ENCODE measurements around the gene CASZ1. TPM values are rescaled to one million over a fixed set of nuclear protein-coding genes. Genes with fewer than 3 reads are reported as not detected.
A peak's percentile ranks its signal among the peaks of the same experiment; 100 is the strongest.

Gene CASZ1
- total RNA-seq, 2 donors from 2014 or later: 13.5 to 17.8 TPM

DNA sequence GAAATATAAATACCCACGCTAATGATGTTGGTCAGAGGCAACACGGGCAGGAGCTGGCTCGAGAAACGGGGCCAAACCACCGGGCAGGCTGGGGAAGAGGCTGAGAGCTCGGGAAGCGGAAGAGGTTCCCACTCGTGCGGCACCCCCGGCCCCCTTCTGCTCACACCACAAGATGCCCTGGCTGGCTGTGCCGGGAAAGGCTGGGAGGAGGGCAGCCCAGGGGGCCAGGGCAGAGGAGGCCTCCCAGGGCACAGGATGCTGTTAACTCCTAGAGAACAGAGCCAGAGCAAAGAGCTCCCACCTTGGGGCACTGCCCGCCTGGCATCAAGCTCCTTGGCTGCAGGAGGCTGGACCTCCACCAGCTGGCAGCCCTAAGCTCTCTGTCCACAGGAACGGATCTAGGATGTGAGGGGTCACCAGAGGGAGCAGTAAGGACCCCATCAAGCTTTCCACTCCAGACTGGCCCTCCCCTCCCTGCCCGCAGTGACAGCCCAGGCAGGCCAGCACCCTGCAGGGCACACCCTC lies 44.8 kb downstream of the CASZ1 start:
- Mint-ChIP-seq H3K27me3 (peaks cover 5 to 7% of the 10 kb centered on the region in 2 donors), H3K9me3 (no peaks in the 10 kb centered on the region), H3K27ac (no peak overlapping the region), H3K4me3 (no peak overlapping the region), H3K36me3 (no peaks in the 10 kb centered on the region), H3K4me1 (ENCODE audit: low read depth in 2 of 2) (no peaks in the 10 kb centered on the region)
- ATAC-seq (no peak), DNase-seq (ENCODE audit: low spot score) (no peak)

DNA sequence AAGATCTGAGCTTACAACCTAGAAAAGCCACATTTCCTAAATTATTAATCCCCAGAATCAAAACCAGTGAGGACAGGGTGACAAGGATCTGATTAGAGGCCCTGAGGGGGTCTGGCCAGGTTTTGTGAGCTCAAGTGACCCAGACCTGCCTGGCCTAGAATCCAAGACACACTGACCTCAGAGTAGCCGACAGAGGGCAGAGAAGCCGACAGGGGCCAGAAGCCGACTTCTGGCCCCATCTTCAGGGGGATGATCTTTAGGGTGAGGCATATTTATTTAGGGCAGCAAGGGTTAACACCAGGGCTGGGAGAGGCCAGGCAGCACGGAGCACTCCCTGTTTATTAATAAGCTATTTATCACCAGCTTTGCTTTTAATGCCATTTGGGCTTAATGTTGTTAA lies 45.3 kb downstream of the CASZ1 start:
- H3K4me1 Mint-ChIP-seq (ENCODE audit: low read depth in 2 of 2): no peaks in the 10 kb centered on the region
- no peaks in the 10 kb centered on the region for H3K9me3 Mint-ChIP-seq
- DNase-seq (ENCODE audit: low spot score): no peak
- H3K4me3 Mint-ChIP-seq: no peak overlapping the region
- peaks cover 5 to 7% of the 10 kb centered on the region in 2 donors for H3K27me3 Mint-ChIP-seq
- H3K27ac Mint-ChIP-seq: no peak overlapping the region
- ATAC-seq: no peak
- no peaks in the 10 kb centered on the region for H3K36me3 Mint-ChIP-seq

DNA sequence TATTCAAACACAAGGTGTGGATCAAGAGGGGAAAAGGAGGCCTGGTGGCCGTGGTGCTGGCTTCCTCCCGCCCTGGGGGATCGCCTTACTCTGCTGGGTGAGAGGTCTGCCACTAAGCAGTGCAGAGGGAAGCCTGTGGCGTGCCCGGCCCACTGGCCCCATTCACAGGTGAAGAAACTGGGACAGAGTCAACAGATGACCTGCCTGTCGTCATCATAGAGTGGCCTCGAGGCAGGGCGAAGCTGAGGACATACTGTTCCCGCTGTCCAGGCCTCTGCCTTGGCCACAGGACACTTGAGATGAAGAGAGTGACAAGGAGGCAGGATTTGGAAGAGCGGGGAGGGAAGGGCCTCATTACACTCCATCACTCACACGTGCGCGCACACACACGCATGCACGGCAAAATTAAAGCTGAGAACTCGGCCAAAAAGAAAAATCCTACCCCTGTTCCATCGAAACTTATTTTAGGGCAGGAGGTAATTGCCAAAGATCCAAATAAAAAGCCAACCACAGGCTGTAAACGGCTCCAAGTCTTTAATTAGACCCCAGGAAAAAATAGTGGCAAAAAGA lies 50.5 kb downstream of the CASZ1 start:
- DNase-seq (ENCODE audit: low spot score): no peak
- ATAC-seq: no peak
- no peak overlapping the region for H3K4me3 Mint-ChIP-seq
- H3K27me3 Mint-ChIP-seq: no peaks in the 10 kb centered on the region
- no peaks in the 10 kb centered on the region for H3K36me3 Mint-ChIP-seq
- H3K4me1 Mint-ChIP-seq (ENCODE audit: low read depth in 2 of 2): no peaks in the 10 kb centered on the region
- H3K9me3 Mint-ChIP-seq: no peaks in the 10 kb centered on the region
- H3K27ac Mint-ChIP-seq: peak overlapping the region in 1 of 2 donors; percentile 32

DNA sequence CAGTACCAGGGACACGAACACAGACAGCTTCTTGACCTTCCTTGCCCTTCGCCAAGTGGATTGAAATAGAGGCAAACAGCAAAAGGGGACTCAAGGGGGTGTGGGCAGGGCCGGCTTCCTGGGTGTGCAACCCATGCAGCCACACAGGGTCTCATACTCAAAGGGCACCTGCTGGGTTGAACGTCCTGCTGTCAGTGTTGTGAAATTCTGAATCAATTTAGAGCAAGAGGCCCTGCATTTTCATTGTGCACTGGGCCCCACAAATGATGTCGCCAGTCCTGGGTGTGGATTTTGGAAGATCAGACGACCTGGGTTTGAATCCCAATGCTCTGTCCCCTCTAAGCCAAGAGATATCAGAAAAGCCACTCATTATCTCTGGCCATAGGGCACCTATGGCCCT lies 51.1 kb downstream of the CASZ1 start:
- Mint-ChIP-seq H3K4me3 (no peak overlapping the region), H3K27me3 (no peaks in the 10 kb centered on the region), H3K4me1 (ENCODE audit: low read depth in 2 of 2) (no peaks in the 10 kb centered on the region), H3K9me3 (no peaks in the 10 kb centered on the region), H3K27ac (peak overlapping the region in 1 of 2 donors; percentile 32), H3K36me3 (no peaks in the 10 kb centered on the region)
- DNase-seq (ENCODE audit: low spot score) (no peak), ATAC-seq (no peak)

DNA sequence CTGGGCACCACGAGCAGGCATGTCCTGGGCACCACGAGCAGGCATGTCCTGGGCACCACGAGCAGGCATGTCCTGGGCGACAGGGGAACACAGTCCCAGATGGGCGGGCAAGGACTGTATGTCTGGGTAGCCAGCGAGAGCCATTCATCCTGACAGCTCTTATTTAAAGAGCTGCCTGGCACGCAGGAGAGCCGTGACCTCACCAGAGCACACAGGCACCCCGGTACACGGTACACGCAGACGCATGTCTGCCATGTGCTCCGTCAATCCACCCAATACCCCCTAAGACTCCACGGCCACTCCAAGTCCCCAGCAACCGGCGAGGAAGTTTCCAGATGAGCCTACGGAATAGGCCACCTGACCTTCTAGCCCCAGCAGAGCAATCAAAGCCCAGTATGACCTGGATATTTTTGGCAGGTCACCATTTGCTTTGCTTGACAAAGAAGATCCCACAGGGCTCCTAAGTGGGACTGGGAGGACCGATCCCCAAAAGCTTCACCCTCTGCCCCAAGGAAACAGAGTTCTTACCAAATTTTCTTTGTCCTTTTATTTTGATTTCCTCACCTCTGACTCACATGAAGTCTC lies 51.7 kb downstream of the CASZ1 start:
- H3K9me3 Mint-ChIP-seq: no peaks in the 10 kb centered on the region

DNA sequence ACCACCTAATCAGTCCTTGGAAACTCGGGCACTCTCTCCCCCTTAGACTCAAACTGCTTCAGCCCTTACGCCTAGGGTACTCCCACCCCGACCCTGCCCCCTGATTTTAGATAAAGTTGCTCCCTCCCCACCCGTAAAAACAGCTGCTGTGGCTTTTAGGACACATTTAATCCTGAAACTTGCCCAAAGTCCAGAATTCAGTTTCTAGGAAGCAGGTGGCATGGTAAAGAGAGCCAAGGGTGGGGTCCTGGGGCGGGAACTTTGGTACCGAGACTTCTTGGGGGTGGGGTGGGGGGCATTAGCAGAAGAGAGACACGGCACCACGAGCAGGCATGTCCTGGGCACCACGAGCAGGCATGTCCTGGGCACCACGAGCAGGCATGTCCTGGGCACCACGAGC lies 52.4 kb downstream of the CASZ1 start:
- ATAC-seq: no peak
- Mint-ChIP-seq H3K27me3 (no peaks in the 10 kb centered on the region), H3K9me3 (no peaks in the 10 kb centered on the region), H3K4me1 (ENCODE audit: low read depth in 2 of 2) (no peaks in the 10 kb centered on the region), H3K36me3 (no peaks in the 10 kb centered on the region), H3K27ac (no peak overlapping the region), H3K4me3 (no peak overlapping the region)
- no peak for DNase-seq (ENCODE audit: low spot score)

More for the DNA sequence above, 51.7 kb downstream of the CASZ1 start:
- H3K4me3 Mint-ChIP-seq: no peak overlapping the region
- H3K36me3 Mint-ChIP-seq: no peaks in the 10 kb centered on the region
- no peak overlapping the region for H3K27ac Mint-ChIP-seq
- DNase-seq (ENCODE audit: low spot score): no peak
- H3K27me3 Mint-ChIP-seq: no peaks in the 10 kb centered on the region
- no peak for ATAC-seq
- no peaks in the 10 kb centered on the region for H3K4me1 Mint-ChIP-seq (ENCODE audit: low read depth in 2 of 2)

DNA sequence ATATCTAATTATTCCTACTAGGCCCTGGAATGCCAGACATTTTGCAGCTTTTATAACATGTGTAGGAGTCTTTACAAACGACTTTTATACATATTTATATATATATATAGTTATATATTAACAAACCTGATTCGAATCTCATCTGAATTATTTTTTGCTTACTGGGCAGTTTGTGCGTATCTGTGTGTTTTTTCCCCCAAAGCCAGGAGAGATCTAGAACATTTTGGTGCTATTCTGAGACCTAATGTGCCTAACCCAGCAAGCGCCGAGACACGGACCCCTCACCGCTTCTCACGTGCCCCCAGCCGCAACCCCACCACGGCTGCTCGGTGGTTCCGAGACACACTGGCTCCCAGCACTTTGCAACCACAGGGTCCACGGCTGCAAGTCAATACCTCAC lies 54.8 kb downstream of the CASZ1 start:
- H3K27me3 Mint-ChIP-seq: no peaks in the 10 kb centered on the region
- no peak overlapping the region for H3K4me3 Mint-ChIP-seq
- DNase-seq (ENCODE audit: low spot score) (no peak), ATAC-seq (no peak)
- H3K4me1 Mint-ChIP-seq (ENCODE audit: low read depth in 2 of 2): no peaks in the 10 kb centered on the region
- H3K36me3 Mint-ChIP-seq: no peaks in the 10 kb centered on the region
- H3K9me3 Mint-ChIP-seq: no peaks in the 10 kb centered on the region
- no peak overlapping the region for H3K27ac Mint-ChIP-seq

DNA sequence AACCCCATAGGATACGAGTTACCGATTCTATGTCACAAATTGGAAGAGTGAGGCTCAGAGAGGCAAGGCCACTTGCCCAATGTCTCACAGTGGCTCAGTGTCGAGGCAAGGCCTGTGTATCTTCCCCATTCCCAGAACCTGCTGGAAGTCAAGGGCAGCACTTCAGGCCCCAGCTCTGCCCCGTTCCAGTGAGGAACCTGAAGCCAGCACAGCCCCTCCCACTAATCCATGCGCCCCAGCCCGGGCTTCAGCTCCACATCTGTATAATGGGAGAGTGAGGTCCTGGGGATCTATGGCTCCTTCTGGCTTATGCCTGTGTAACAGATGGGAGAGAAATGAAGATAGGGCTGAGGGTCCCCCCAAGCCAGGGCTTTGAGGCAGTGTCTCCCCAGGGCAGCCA lies 56.3 kb downstream of the CASZ1 start:
- Mint-ChIP-seq H3K27ac (no peak overlapping the region), H3K27me3 (no peaks in the 10 kb centered on the region), H3K4me3 (no peak overlapping the region), H3K36me3 (no peaks in the 10 kb centered on the region), H3K4me1 (ENCODE audit: low read depth in 2 of 2) (no peaks in the 10 kb centered on the region), H3K9me3 (no peaks in the 10 kb centered on the region)
- no peak for DNase-seq (ENCODE audit: low spot score)
- no peak for ATAC-seq

DNA sequence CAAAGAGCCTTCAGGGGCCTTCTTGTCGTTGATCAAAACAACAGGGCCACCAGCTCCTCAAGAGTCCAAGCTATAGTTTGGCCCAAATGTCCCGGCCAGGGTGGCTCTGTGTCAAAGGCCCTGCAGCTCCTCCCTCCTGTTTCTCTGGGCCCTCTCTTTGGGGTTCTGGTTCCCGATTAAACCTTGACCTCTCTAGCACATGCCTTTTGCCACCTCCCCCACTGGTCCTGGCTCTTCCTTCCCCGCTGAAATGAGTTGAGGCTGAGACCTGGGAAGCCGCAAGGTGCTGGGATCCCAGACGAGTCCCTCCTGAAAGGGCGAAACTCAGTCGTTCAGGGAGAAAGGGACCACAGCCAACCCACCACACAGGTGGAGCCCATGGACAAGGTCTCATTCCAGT lies 56.9 kb downstream of the CASZ1 start:
- H3K27ac Mint-ChIP-seq: no peak overlapping the region
- no peaks in the 10 kb centered on the region for H3K36me3 Mint-ChIP-seq
- ATAC-seq: no peak

DNA sequence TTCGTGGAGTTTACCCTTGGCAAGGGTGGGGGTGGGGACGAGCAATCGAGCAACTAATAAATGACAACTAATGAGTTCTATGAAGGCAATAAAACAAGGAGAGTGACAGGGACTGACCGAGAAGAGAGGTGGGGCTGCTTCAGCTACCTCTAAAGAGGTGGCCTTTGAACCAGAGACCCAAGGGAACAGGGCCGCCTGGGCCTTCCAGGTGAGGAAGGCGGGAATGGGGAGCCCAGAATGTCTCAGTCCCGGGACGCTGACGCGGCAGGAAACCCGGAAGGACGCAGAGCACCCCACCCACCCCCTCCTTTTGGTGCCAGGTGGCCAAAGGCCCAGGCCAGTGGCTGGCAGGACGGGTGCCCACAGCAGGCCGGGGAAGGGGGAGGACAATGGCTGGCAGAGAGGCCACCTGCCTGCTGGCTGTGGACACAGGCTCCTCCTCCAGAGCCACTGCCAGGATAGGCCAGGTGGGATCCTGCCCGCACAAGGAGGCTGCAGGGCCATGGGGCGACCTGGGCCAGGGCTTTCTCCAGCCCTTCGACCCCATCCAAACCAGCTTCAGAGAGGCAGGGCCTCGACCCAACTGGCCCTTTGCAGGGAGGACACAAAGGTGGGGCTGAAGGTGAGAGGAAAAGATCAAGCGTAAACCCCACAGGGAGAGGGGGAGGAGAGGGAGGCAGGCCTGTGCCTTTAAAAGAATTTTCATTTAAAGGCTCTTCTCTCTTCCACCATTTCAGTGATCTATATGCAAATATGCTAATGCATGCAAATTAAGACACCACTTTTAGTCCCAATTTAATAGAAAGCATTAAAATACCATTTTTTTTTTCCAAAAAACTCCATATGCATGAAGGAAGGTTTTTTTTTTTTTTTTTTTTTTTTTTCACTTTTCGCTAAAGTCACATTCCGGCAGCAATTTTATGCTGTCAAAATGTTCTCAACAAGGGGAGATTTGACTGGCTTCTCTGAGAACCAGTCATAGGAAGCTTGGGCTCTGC lies 58.1 kb downstream of the CASZ1 start:
- H3K27me3 Mint-ChIP-seq: no peaks in the 10 kb centered on the region
- H3K9me3 Mint-ChIP-seq: no peaks in the 10 kb centered on the region
- no peaks in the 10 kb centered on the region for H3K36me3 Mint-ChIP-seq
- H3K4me1 Mint-ChIP-seq (ENCODE audit: low read depth in 2 of 2): no peaks in the 10 kb centered on the region
- H3K4me3 Mint-ChIP-seq: no peak overlapping the region
- ATAC-seq (no peak), DNase-seq (ENCODE audit: low spot score) (no peak)
- H3K27ac Mint-ChIP-seq: no peak overlapping the region

More for the DNA sequence above, 56.9 kb downstream of the CASZ1 start:
- no peak for DNase-seq (ENCODE audit: low spot score)
- H3K27me3 Mint-ChIP-seq: no peaks in the 10 kb centered on the region
- H3K4me3 Mint-ChIP-seq: no peak overlapping the region
- no peaks in the 10 kb centered on the region for H3K9me3 Mint-ChIP-seq
- no peaks in the 10 kb centered on the region for H3K4me1 Mint-ChIP-seq (ENCODE audit: low read depth in 2 of 2)

DNA sequence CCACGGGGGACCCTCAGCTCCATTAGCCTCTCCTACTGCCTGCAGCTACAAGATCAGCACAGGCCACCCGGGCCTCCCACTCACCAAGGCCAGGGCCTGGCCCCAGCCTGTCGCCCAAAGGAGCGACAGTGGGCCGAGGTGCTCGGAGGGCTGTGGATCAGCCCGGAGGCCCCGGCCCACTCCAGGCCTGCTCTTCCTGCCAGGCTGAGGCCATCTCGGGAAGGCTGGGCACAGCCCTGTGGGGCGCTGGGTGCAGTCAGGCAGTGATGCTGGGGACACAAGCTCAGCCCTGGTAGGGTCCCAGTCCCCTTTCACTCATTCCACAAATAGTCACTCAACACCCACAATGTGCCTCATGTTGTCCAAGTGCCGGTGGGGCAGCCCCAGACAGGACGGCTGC lies 58.8 kb downstream of the CASZ1 start:
- no peak overlapping the region for H3K4me3 Mint-ChIP-seq
- ATAC-seq: no peak
- no peaks in the 10 kb centered on the region for H3K27me3 Mint-ChIP-seq
- H3K36me3 Mint-ChIP-seq: no peaks in the 10 kb centered on the region
- H3K9me3 Mint-ChIP-seq: no peaks in the 10 kb centered on the region
- no peak for DNase-seq (ENCODE audit: low spot score)
- H3K27ac Mint-ChIP-seq: no peak overlapping the region
- no peaks in the 10 kb centered on the region for H3K4me1 Mint-ChIP-seq (ENCODE audit: low read depth in 2 of 2)

DNA sequence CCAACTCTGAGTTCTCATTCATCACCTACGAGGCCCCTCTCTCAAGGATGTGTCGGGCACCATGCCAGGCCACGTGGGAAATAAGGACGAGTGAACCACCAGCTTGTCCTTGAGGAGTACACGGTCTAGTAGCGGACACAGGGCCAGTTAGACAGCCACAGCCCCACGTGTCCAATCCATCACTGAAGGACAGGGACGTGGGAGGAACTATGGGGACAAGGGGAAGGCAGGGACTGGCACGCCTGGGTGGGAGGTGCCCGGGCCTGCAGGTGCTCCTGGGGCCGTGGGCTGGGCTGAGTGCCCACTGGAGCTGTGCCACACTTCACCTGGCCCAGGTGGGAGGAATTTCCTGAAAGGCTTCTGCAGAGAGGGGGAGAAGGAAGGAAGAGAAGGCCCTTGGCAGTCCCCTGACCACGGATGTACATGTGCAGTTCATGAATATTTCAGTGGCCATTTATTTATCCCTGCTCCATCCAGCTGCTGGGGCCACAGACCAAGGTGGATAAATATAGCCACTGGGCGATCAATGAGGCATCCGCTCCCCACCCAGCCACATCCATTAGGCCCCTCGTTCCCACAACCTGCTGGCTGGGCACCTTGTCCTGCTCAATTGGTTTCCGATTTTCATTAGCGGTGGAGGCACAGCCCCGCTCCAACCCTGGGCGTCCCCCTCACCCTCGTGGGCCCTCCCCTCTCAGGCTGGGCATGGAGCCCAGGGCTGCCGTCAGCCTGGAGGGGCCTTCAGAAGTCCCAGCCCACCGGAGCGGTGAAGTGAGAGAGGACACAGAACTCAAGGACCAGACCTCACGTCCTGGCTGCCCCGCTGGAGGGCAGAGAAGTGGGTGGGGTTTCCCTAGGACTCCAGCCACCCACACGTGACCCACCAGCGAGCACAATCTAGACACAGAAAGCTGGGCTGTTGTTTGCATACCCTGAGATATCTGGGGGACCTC lies 59.5 kb downstream of the CASZ1 start:
- no peaks in the 10 kb centered on the region for H3K9me3 Mint-ChIP-seq
- ATAC-seq: no peak
- H3K27me3 Mint-ChIP-seq: no peaks in the 10 kb centered on the region
- H3K4me1 Mint-ChIP-seq (ENCODE audit: low read depth in 2 of 2): no peaks in the 10 kb centered on the region
- no peak for DNase-seq (ENCODE audit: low spot score)
- no peak overlapping the region for H3K27ac Mint-ChIP-seq
- no peaks in the 10 kb centered on the region for H3K36me3 Mint-ChIP-seq
- no peak overlapping the region for H3K4me3 Mint-ChIP-seq

DNA sequence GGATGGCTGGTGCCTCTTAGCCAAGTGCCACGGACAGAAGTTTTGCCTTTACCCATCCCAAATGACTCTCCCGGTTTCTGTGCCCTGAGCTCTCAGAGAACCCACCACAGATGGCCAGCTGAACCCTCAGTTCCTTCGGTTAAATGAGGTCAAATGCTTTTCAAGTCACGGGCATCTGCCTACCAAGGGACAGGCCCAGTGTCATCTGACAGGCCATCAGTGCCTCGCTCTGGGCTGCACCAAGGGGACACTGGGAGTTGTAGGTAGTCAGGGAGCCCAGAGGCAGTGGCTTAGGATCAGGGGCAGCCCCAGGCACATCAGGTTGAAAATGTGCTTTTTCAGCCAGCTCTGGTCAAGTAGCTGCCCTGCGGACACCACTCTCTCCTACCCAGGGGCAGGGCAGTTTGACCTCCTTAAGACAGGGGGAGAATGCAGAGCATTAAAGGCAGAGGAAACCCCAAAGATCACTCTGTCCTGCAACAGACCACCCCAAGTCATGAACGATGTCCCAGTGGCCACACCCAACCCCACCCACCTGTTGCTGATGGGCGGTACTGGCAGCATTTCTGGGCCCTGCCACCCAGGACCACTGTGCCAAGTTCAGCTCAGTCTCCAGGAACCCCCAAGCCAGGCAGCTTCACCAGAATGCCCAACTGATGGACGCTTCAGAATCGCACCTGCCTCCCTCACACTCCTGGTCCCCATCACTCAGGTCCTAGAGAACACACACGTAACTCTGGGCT lies 60.7 kb downstream of the CASZ1 start:
- H3K36me3 Mint-ChIP-seq: no peaks in the 10 kb centered on the region
- no peak overlapping the region for H3K27ac Mint-ChIP-seq
- DNase-seq (ENCODE audit: low spot score): no peak
- no peak for ATAC-seq
- H3K9me3 Mint-ChIP-seq: no peaks in the 10 kb centered on the region
- no peak overlapping the region for H3K4me3 Mint-ChIP-seq
- H3K27me3 Mint-ChIP-seq: no peaks in the 10 kb centered on the region
- no peaks in the 10 kb centered on the region for H3K4me1 Mint-ChIP-seq (ENCODE audit: low read depth in 2 of 2)
